ENCODE data around the gene ETV7.

ETV7 gene

DNA sequence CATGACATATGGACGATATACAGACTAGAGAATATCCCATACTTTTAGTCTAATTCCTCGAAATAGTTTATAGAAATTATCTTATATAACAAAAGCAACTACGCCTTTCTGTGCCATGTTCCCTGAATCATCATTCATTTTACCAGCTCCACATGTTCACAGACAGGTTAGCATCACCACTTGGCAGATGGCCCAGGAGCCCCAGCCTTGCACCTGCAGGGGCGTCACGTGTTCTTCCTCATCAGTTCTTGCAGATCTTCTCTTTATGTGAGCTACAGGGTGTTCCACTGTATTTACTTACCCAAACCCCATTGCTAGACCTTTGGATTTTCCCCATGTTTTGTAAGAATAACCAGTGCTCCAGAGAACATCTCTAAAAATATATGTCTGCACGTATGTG, 38.2 kb downstream of the ETV7 start:
- no peak for DNase-seq (ENCODE audit: low read depth)
- TF ChIP-seq, protein P1, sequence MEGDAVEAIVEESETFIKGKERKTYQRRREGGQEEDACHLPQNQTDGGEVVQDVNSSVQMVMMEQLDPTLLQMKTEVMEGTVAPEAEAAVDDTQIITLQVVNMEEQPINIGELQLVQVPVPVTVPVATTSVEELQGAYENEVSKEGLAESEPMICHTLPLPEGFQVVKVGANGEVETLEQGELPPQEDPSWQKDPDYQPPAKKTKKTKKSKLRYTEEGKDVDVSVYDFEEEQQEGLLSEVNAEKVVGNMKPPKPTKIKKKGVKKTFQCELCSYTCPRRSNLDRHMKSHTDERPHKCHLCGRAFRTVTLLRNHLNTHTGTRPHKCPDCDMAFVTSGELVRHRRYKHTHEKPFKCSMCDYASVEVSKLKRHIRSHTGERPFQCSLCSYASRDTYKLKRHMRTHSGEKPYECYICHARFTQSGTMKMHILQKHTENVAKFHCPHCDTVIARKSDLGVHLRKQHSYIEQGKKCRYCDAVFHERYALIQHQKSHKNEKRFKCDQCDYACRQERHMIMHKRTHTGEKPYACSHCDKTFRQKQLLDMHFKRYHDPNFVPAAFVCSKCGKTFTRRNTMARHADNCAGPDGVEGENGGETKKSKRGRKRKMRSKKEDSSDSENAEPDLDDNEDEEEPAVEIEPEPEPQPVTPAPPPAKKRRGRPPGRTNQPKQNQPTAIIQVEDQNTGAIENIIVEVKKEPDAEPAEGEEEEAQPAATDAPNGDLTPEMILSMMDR (conservative IDR thresholded peaks at IDR 0.05; ENCODE audit: low read depth, low read length) = no peak
- no peak overlapping the region for H3K4me3 ChIP-seq (ENCODE audit: low read depth, low read length)

DNA sequence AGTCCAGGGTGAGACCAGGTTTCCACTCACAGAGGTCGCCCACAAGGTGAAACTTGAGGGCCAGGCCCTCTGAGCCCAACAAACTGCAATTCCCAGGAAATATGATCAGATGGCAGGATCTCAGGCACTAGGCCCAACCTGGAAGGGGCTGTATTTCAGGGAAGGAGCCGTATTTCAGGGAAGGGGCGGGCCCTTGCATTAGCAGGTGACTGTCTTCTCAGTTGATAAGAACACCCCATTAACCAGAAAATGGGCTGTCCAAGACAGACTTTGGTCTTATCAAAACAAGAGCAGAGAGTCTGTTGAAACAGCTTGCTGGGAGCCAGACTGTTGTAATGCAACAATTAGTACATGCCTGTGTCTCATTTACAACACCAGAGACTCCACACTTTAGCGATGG, 39.8 kb downstream of the ETV7 start:
- peak; percentile 70 for DNase-seq (ENCODE audit: low read depth)
- H3K4me3 ChIP-seq (ENCODE audit: low read depth, low read length) = no peak overlapping the region
- TF ChIP-seq, protein P1 (conservative IDR thresholded peaks at IDR 0.05; ENCODE audit: low read depth, low read length) = no peak

DNA sequence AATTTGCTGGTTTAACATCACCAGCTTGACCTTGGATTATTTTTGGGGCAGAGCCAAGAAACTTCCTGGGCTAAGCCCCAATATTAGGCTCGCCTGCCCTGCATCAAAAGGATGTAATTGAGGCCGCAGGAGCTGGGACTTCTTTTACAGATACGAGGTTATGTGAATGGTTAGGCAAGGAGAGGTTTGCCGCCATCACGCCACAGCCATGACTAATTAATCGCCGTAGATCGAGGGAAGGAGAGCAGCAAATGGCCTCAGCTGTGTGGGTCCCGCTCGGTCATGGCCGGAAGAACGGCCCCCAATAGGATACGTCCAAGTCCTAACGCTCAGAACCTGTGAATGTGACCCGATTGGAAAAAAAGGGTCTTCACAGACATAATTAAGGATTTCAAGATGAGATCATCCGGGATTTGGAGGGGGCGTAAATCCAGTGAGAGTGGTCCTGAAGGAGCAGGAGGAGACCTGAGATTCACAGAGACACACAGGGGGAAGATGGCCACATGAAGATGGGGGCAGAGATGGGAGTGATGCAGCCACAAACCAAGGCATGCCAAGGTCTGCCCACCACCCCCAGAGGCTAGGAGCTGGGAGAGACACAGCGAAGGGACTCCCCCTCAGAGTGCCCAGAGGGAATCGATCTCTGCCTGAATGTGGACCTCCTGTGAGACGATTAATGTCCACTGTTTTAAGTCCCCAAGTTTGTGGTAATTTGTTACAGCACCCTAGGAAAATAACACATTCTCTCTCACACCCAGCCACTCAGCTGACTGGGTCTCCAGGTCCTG, 40.8 kb downstream of the ETV7 start:
- TF ChIP-seq, protein P1 (conservative IDR thresholded peaks at IDR 0.05; ENCODE audit: low read depth, low read length) = no peak

DNA sequence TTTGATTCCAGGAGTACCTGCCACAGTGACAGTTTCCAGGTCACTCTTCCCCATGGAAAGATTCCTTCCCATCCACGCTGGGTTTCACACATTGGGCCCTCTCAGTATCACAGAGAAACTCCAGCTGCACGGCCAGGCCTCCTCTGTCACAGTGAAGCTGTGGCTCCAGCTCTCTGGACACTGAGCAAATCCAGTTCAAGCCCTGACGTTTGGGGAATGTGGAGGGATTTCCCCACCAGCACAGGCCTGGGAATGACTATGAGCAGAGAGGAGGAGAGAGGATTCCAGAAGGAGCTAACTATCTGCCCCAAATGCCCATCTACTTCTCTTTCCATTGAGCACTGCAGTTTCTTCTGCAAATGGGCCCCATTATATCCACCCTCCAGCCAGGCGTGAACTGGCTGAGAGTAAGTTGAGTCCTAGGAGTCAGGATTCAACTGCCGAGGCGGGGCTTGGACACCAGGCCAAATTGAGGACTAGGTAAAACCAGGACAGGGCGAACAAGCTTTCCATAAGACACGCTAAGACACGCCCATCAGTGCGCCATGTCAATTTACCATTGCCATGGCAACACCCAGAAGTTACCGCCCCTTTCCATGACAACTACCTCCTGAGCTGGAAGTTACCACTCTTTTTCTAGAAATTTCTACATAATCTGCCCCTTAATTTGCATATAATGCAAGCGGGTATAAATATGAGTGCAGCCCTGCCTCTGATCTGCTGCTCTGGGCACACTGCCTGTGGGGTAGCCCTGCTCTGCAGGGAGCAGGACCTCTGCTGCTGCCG, 41.6 kb downstream of the ETV7 start:
- TF ChIP-seq, protein P1 (conservative IDR thresholded peaks at IDR 0.05; ENCODE audit: low read depth, low read length) = no peak
- no peak overlapping the region for H3K4me3 ChIP-seq (ENCODE audit: low read depth, low read length)
- no peak for DNase-seq (ENCODE audit: low read depth)

More for the DNA sequence above, 40.8 kb downstream of the ETV7 start:
- no peak for DNase-seq (ENCODE audit: low read depth)
- H3K4me3 ChIP-seq (ENCODE audit: low read depth, low read length) = no peak overlapping the region

DNA sequence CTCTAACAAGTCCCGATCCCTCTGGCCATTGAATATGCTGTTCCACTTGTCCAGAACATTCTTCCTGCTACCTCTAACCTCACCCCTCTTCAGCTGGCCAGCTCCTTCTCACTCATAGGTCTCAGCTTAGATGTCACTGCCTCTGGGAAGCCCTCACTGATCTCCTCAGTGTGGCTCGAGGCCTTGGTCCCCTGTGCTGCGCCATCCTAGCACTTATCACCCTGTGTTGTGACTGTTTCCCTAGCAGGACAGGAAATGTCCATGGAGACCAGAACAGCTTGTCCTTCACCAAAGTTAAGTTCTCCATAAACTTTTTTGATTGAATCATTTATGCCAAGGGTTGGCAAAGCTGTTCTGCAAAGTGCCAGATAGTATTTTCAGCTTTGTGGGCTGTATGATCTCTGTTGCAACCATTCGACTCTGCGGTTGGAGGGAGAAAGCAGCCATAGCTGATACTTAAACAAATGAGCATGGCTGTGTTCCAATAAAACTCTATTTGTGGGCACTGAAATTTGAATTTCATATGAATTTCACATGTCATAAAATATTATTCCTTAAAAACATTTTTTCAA, 44.3 kb downstream of the ETV7 start:
- no peak overlapping the region for H3K4me3 ChIP-seq (ENCODE audit: low read depth, low read length)
- TF ChIP-seq, protein P1 (conservative IDR thresholded peaks at IDR 0.05; ENCODE audit: low read depth, low read length) = no peak
- DNase-seq (ENCODE audit: low read depth) = no peak

DNA sequence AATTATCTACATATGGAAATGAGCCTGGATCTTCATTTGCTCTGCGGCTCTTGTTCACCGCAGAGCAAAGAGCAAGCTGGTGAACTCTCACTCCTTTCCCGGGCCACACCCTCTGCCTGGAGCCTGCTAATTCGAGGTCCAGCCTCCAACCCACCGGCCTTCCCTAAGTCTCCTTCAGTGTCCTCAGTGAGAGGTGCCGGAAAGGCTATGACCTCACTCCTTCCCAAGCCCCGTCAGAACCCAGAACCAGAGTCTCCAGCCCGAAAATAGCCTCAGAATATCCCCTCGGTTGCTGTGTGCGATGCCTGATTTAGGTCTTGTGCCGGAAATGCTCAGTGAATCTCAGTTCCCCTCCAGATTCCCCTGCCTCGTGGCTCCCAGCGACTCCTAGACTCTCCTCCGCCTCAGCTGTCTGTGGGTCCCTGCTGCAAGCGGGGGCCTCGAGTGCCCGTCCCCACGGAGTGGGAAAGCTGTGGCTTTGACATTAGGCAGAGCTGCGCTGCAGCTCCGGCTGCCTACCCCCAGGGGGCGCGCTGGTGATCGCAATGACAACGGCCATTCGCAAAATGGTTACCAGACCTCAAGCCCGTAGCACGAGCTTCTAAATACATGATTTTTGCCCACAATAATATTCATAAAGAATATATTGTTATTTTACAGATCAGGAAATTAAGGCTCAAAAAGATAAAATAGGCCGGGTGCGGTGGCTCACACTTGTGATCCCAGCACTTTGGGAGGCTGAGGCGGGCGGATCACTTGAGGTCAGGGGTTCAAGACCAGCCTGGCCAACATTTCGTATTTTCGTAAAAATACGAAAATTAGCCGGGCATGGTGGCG, 46.6 kb downstream of the ETV7 start:
- peak overlapping the region; percentile 27 for H3K4me3 ChIP-seq (ENCODE audit: low read depth, low read length)
- peak; percentile 76 for DNase-seq (ENCODE audit: low read depth)
- TF ChIP-seq, protein P1 (conservative IDR thresholded peaks at IDR 0.05; ENCODE audit: low read depth, low read length) = peak; percentile 98
